ENCODE results near the gene EGFR. TPM values are rescaled to one million over a fixed set of nuclear protein-coding genes. Genes with fewer than 3 reads are reported as not detected.

The EGFR gene
- total RNA-seq, 2 donors from 2014 or later = 21.1 to 22.5 TPM

DNA sequence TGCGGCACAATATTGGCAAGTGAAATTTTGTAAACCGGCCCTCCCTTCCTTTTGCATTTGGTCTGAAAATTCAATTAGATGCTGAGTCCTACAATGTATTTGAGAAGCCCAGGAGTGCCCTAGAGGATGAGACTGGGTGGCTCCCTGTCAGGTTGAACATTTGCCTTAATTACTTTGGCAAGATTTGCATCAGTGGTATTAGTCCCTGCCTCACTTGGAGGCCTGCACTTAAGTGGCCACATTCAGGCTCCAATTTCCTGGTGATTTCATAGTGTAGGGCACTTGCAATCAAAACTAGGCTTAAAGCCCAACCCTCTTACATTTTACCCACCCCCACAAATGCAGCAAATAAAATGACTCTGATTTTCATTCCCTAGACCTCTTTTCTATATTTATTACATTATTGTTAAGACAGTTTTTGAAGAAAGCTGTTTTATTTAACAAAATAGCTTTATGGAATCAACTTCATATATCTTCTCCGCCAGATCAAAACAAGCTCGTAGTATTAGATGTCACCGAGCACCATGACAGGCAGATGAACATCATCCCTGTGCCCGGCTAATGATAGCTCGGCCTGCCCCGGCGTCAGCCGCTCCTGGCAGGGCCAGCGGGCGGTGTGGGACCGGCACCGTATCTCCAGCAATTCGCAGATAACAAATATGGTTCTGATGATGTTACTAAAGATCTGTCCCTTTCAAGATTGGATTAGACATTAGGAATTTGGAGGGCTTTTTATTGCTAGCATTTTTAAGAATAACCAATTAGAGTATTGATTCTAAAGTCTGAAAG, 73.6 kb downstream of the EGFR start:
- no peak for DNase-seq (ENCODE audit: low spot score)
- Histone ChIP-seq H3K27ac (peak overlapping the region; percentile 33 to 87), H3K9me3 (no peaks in the 10 kb centered on the region), H3K4me1 (peaks cover 0 to 66% of the 10 kb centered on the region in 2 donors), H3K36me3 (no peaks in the 10 kb centered on the region), H3K4me3 (no peak overlapping the region), H3K27me3 (no peaks in the 10 kb centered on the region)
- TF ChIP-seq, protein P1, sequence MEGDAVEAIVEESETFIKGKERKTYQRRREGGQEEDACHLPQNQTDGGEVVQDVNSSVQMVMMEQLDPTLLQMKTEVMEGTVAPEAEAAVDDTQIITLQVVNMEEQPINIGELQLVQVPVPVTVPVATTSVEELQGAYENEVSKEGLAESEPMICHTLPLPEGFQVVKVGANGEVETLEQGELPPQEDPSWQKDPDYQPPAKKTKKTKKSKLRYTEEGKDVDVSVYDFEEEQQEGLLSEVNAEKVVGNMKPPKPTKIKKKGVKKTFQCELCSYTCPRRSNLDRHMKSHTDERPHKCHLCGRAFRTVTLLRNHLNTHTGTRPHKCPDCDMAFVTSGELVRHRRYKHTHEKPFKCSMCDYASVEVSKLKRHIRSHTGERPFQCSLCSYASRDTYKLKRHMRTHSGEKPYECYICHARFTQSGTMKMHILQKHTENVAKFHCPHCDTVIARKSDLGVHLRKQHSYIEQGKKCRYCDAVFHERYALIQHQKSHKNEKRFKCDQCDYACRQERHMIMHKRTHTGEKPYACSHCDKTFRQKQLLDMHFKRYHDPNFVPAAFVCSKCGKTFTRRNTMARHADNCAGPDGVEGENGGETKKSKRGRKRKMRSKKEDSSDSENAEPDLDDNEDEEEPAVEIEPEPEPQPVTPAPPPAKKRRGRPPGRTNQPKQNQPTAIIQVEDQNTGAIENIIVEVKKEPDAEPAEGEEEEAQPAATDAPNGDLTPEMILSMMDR (IDR thresholded peaks at IDR 0.05) = no peak

DNA sequence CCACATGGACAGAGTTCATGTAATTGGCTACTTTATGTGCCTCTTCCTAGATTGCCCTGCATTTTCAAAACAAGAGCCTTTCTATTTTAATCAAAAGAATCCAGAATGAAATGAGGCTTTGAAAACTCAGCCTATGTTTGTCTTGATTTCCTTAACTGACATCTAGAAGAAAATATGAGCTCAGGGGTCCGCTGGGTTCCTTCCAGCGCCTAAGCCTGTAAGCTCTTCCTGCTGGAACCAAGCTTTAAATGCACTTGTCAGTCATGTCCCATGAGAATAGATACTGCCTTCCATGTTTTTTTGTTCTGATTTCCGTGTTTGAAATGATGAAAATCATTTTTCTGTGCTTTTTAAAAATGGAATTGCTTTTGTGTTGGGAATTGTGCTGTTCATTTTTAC, 74.2 kb downstream of the EGFR start:
- DNase-seq (ENCODE audit: low spot score) = no peak
- no peaks in the 10 kb centered on the region for H3K9me3 ChIP-seq
- H3K4me3 ChIP-seq = no peak overlapping the region
- peaks cover 0 to 64% of the 10 kb centered on the region in 2 donors for H3K4me1 ChIP-seq
- no peaks in the 10 kb centered on the region for H3K27me3 ChIP-seq
- H3K27ac ChIP-seq = peak overlapping the region; percentile 33 to 87
- TF ChIP-seq, protein P1 (IDR thresholded peaks at IDR 0.05) = no peak
- H3K36me3 ChIP-seq = no peaks in the 10 kb centered on the region

DNA sequence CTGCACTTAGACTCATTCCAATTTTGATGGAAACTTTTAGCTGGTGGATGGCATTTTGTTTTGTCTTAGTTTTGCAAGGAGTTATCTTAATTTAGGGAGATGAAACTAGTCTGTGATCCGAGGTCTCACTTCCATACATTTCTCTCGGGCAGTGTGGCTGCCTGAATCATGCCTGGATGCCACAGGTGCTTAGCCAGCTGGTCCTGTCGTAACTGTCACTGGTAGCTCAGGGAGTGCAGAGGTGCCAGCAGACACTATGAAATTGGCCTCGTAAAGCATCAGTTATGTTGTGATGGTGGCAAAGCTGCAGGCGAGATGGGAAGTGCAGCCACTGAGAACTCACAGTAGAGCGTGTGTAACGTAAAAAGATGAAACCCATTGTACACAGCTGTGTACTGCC, 74.9 kb downstream of the EGFR start:
- Histone ChIP-seq H3K9me3 (no peaks in the 10 kb centered on the region), H3K27ac (peak overlapping the region in 1 of 2 donors; percentile 87), H3K4me3 (no peak overlapping the region), H3K4me1 (peaks cover 0 to 65% of the 10 kb centered on the region in 2 donors), H3K27me3 (no peaks in the 10 kb centered on the region), H3K36me3 (no peaks in the 10 kb centered on the region)
- DNase-seq (ENCODE audit: low spot score) = no peak
- TF ChIP-seq, protein P1 (IDR thresholded peaks at IDR 0.05) = no peak

DNA sequence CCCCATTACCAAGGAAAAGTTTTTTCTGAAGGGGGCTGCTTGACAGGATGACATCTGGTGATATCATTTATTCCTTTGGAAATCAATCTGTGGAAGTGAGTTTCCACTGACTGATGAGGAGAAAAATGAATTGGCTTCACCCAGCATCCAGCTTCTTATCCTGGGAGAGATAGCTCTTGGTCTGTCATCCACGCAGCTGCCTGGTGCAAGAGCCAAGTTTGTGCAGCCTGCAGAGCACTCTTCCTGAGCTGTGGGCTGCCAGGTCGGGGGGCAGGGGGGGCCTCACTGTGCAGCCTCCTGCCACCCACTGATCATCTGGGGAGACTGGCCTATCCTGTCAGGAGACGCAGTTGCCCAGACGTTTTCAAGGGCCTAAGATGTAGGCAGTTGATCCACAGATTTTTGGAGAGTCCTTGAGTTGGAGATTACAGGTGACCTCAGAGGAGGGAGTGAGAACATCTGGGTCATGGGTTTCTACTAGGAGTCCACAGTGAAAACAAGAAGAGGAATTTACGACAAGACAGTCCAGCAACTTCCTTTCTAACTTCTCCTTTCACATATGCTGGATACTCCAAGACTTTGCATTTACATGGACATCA, 75.4 kb downstream of the EGFR start:
- Histone ChIP-seq H3K27ac (peak overlapping the region in 1 of 2 donors; percentile 87), H3K36me3 (no peaks in the 10 kb centered on the region)

DNA sequence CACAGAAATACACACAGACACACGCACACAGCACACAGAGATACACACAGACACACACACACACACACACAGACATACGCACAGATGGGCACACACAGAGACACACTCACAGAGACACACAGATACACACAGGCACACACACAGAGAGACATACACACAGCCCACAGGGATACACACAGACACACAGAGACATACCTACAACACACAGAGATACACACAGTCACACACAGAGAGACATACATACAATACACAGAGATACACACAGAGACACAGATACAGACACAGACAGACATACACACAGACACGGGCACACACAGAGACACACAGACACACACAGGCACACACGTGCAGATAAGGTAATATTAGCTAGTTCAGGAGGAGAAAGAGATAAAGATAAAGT, 76.9 kb downstream of the EGFR start:
- Histone ChIP-seq H3K36me3 (no peaks in the 10 kb centered on the region), H3K27ac (peak overlapping the region; percentile 64 to 87), H3K4me3 (no peak overlapping the region), H3K4me1 (peaks cover 0 to 85% of the 10 kb centered on the region in 2 donors), H3K9me3 (no peaks in the 10 kb centered on the region), H3K27me3 (no peaks in the 10 kb centered on the region)
- TF ChIP-seq, protein P1 (IDR thresholded peaks at IDR 0.05) = no peak
- no peak for DNase-seq (ENCODE audit: low spot score)

More for the DNA sequence above, 75.4 kb downstream of the EGFR start:
- TF ChIP-seq, protein P1 (IDR thresholded peaks at IDR 0.05) = no peak
- peaks cover 0 to 70% of the 10 kb centered on the region in 2 donors for H3K4me1 ChIP-seq
- no peaks in the 10 kb centered on the region for H3K27me3 ChIP-seq
- H3K4me3 ChIP-seq = no peak overlapping the region
- H3K9me3 ChIP-seq = no peaks in the 10 kb centered on the region
- DNase-seq (ENCODE audit: low spot score) = no peak
